ENCODE data around the gene PGAP1. TPM values are rescaled to one million over a fixed set of nuclear protein-coding genes. Genes with fewer than 3 reads are reported as not detected.

The PGAP1 gene
- total and polyA plus RNA-seq, 2 of the 8 experiments (the other 6 are each of a cell fraction or from before 2014, with no cell fraction given): 8.3 to 24.1 TPM

DNA sequence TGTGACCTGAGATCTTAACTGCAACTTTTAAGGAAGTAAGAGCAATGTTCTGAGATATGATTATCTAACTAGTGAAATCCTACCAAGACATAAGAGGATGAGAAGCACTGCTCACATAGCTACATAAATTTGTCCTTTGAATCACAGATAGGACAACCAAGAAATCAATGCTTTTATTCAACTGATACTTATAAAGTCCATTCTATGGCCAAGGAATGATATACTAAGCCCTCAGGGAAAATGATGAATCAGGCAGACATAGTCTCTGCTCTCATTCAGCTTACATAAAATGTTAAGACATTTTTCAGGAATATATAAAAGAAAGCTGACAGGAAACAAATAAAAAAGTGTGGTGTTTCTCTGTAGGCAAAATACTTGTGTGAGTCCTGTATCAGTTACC is 39.1 kb downstream of the PGAP1 start:
- H4K5ac ChIP-seq (ENCODE audit: insufficient read length, low read depth, low read length): no peak overlapping the region
- H3K27me3 ChIP-seq (replicated peaks in 1 of 4; ENCODE audit: control insufficient read depth in 3 of 4, extremely low read depth in 1 of 4, insufficient read depth in 3 of 4, low read length in 3 of 4): no peaks in the 10 kb centered on the region
- H2AK5ac ChIP-seq (ENCODE audit: low read depth, low read length): no peak overlapping the region
- H3K27ac ChIP-seq (ENCODE audit: low read depth, low read length): no peak overlapping the region
- no peak overlapping the region for H3K23ac ChIP-seq (ENCODE audit: insufficient read length)
- H2BK5ac ChIP-seq (ENCODE audit: low read depth, low read length): no peak overlapping the region
- no peak overlapping the region for H3K9ac ChIP-seq (replicated peaks in 1 of 4; ENCODE audit: extremely low read depth in 1 of 4, low read depth in 3 of 4, low read length in 3 of 4)
- no peaks in the 10 kb centered on the region for H3K79me2 ChIP-seq (ENCODE audit: control insufficient read depth in 1 of 2, insufficient read depth in 2 of 2, low read length in 2 of 2)
- H3K4ac ChIP-seq (replicated peaks; ENCODE audit: insufficient read length, low read depth, low read length): no peak overlapping the region
- no peak overlapping the region for H2BK15ac ChIP-seq (ENCODE audit: low read length)
- no peak for TF ChIP-seq EGR1 (IDR thresholded peaks at IDR 0.05; ENCODE audit: borderline replicate concordance, low read depth, low read length)
- TF ChIP-seq, protein P1, sequence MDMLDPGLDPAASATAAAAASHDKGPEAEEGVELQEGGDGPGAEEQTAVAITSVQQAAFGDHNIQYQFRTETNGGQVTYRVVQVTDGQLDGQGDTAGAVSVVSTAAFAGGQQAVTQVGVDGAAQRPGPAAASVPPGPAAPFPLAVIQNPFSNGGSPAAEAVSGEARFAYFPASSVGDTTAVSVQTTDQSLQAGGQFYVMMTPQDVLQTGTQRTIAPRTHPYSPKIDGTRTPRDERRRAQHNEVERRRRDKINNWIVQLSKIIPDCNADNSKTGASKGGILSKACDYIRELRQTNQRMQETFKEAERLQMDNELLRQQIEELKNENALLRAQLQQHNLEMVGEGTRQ (IDR thresholded peaks at IDR 0.05; ENCODE audit: low read length): no peak
- no peak for TF ChIP-seq TAF7 (optimal IDR thresholded peaks at IDR 0.05; ENCODE audit: borderline replicate concordance, low read depth, low read length)
- TF ChIP-seq NANOG (IDR thresholded peaks at IDR 0.05; ENCODE audit: insufficient read depth, low read depth, low read length, poor library complexity, severe bottlenecking): no peak
- TF ChIP-seq JUND (IDR thresholded peaks at IDR 0.05; ENCODE audit: low read length): no peak
- TF ChIP-seq TAF1 (IDR thresholded peaks at IDR 0.05; ENCODE audit: low read depth, low read length): no peak
- TF ChIP-seq GTF2F1 (IDR thresholded peaks at IDR 0.05; ENCODE audit: borderline replicate concordance, low read depth, low read length): no peak
- TF ChIP-seq SAP30 (IDR thresholded peaks at IDR 0.05; ENCODE audit: insufficient read depth, insufficient replicate concordance, low read length): no peak
- no peak overlapping the region for H4K8ac ChIP-seq (ENCODE audit: extremely low read depth, insufficient read depth, low read length)
- CTCF ChIA-PET (ENCODE audit: partially characterized antibody): interaction anchor here (1.1 kb wide), 1 partner anchor 434 kb away, joined by 3 read pairs; no protein-coding TSS in a partner anchor
- no peak overlapping the region for H3K4me2 ChIP-seq (ENCODE audit: insufficient read depth in 1 of 2, low read depth in 2 of 2, low read length in 2 of 2)
- H2BK120ac ChIP-seq (replicated peaks; ENCODE audit: low read depth, low read length): no peak overlapping the region
- no peak for DNase-seq (ENCODE audit: low read depth in 1 of 2, low spot score in 2 of 2)
- H2BK12ac ChIP-seq (ENCODE audit: low read depth, low read length): no peak overlapping the region
- H2AFZ ChIP-seq (ENCODE audit: low read length): no peak overlapping the region
- H3K56ac ChIP-seq (replicated peaks; ENCODE audit: insufficient read length, low read depth, low read length): no peak overlapping the region
- no peaks in the 10 kb centered on the region for H3K9me3 ChIP-seq (ENCODE audit: insufficient read depth in 2 of 2, low read depth in 1 of 2, low read length in 1 of 2)
- POLR2A ChIA-PET (ENCODE audit: partially characterized antibody): no interaction called here
- no peak overlapping the region for H3K14ac ChIP-seq (ENCODE audit: insufficient read length)
- H4K91ac ChIP-seq (replicated peaks; ENCODE audit: insufficient read length, low read length): no peak overlapping the region
- H3K4me1 ChIP-seq (replicated peaks in 1 of 4; ENCODE audit: control insufficient read depth in 3 of 4, insufficient read depth in 4 of 4, low read length in 3 of 4): no peaks in the 10 kb centered on the region
- no peak overlapping the region for H2BK20ac ChIP-seq (ENCODE audit: low read length)
- no peak overlapping the region for H3K18ac ChIP-seq (ENCODE audit: extremely low read depth, low read length)
- no peaks in the 10 kb centered on the region for H4K20me1 ChIP-seq (replicated peaks in 1 of 2; ENCODE audit: control insufficient read depth in 1 of 2, insufficient read depth in 2 of 2, low read length in 2 of 2)
- H3K23me2 ChIP-seq (ENCODE audit: low read depth, low read length): no peaks in the 10 kb centered on the region; the same call in 1 of the 2 replicates
- no peaks in the 10 kb centered on the region for H3K79me1 ChIP-seq (ENCODE audit: low read depth, low read length)
- H3K4me3 ChIP-seq (ENCODE audit: extremely low read depth in 1 of 4, insufficient read depth in 2 of 4, low read depth in 3 of 4, low read length in 4 of 4): no peak overlapping the region
- peaks cover 0 to 50% (median 8%) of the 10 kb centered on the region in 4 experiments; a peak in 4 of 8 replicates for H3K36me3 ChIP-seq (ENCODE audit: control insufficient read depth in 2 of 4, insufficient read depth in 4 of 4, low read length in 3 of 4)
- no peak for FAIRE-seq

All from H1 (cell line).